Ascending aorta (tissue), 2 donors: ENCODE results near the gene ZNF385B. TPM values are rescaled to one million over a fixed set of nuclear protein-coding genes. Genes with fewer than 3 reads are reported as not detected.

ENCODE experiments used
- DNase-seq, 2 donors: peaks; one replicate each; pipeline ENCODE4 v3.0.0-alpha.2; 2019; ENCODE audit warnings: low spot score in 2 of 2
- H3K27ac ChIP-seq, 2 donors: fragments of 200-600 bp; sonication (generic); one replicate each; pipeline ENCODE4 v1.5.1; 2016 to 2017; ENCODE audit warnings: mild to moderate bottlenecking in 1 of 2
- H3K27me3 ChIP-seq: fragments of 200-600 bp; sonication (generic); one replicate; pipeline ENCODE4 v1.5.1; 2017
- H3K36me3 ChIP-seq, 2 donors: fragments of 200-600 bp; sonication (generic); one replicate each; pipeline ENCODE4 v1.5.1; 2016
- H3K4me1 ChIP-seq, 2 donors: fragments of 200-600 bp; sonication (generic); one replicate each; pipeline ENCODE4 v1.5.1; 2016 to 2017; ENCODE audit warnings: mild to moderate bottlenecking in 1 of 2
- H3K4me3 ChIP-seq, 2 donors: fragments of 200-600 bp; sonication (generic); one replicate each; pipeline ENCODE4 v1.5.1; 2016 to 2017; ENCODE audit warnings: mild to moderate bottlenecking in 1 of 2
- H3K9me3 ChIP-seq, 2 donors: fragments of 200-600 bp; sonication (generic); one replicate each; pipeline ENCODE4 v1.5.1; 2016
- intact Hi-C: fragments of 100-400 bp; cut with DNase I; formaldehyde crosslinking; loops from one replicate; pipeline ENCODE4 v1.15.1; 2023
- total RNA-seq: library from RNA; depleted of rRNA; stranded (reverse); fragments of >200 nt; gene quantifications from one replicate; pipeline ENCODE4 v1.1.0, GENCODE V29; 2016
- TF ChIP-seq, protein P1 (sequence below), 3 experiments: fragments of 200-600 bp in 2 of 3; fragments of 450-650 bp in 1 of 3; sonication (generic) in 2 of 3; IDR thresholded peaks; one replicate each; pipeline ENCODE4 v1.5.1; 2016 to 2019; ENCODE audit warnings: antibody characterized with exemption in 3 of 3, mild to moderate bottlenecking in 1 of 3, moderate library complexity in 1 of 3

Gene ZNF385B
- total RNA-seq, 1 donor from 2014 or later, result 0.21 TPM

DNA sequence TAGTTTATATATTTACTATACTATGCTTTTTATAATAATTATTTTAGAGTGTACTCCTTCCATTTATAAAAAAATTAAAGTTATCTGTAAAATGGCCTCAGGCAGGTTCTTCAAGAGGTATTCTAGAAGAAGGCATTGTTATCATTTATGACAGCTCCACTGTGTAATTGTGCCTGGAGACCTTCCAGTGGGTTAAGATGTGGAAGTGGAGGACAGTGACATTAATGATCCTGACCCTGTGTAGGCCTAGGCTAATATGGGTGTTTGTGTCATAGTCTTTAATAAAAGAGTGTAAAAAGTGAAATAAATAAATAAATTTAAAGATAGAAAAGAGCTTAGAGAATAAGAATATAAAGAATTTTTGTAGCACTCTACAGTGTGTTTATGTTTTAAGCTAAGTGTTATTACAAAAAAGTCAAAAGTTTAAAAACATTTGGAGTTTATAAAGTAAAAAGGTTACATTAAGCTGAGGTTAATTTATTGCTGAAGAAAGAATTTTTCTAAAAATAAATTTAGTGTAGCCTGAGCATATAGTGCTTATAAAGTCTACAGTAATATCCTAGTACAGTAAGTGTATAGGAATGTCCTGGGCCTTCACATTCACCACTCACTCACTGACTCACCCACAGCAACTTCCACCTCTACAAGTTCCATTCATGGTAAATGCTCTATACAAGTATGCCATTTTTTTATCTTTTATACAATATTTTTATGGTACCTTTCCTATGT, 406.8 kb downstream of the ZNF385B start:
- Histone ChIP-seq H3K9me3 (no peaks in the 10 kb centered on the region), H3K27ac (no peak overlapping the region), H3K36me3 (no peaks in the 10 kb centered on the region), H3K4me1 (no peaks in the 10 kb centered on the region), H3K4me3 (no peak overlapping the region), H3K27me3 (no peaks in the 10 kb centered on the region)
- TF ChIP-seq, protein P1, sequence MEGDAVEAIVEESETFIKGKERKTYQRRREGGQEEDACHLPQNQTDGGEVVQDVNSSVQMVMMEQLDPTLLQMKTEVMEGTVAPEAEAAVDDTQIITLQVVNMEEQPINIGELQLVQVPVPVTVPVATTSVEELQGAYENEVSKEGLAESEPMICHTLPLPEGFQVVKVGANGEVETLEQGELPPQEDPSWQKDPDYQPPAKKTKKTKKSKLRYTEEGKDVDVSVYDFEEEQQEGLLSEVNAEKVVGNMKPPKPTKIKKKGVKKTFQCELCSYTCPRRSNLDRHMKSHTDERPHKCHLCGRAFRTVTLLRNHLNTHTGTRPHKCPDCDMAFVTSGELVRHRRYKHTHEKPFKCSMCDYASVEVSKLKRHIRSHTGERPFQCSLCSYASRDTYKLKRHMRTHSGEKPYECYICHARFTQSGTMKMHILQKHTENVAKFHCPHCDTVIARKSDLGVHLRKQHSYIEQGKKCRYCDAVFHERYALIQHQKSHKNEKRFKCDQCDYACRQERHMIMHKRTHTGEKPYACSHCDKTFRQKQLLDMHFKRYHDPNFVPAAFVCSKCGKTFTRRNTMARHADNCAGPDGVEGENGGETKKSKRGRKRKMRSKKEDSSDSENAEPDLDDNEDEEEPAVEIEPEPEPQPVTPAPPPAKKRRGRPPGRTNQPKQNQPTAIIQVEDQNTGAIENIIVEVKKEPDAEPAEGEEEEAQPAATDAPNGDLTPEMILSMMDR (IDR thresholded peaks at IDR 0.05), result no peak
- intact Hi-C loops, result no loop called here
- no peak for DNase-seq

DNA sequence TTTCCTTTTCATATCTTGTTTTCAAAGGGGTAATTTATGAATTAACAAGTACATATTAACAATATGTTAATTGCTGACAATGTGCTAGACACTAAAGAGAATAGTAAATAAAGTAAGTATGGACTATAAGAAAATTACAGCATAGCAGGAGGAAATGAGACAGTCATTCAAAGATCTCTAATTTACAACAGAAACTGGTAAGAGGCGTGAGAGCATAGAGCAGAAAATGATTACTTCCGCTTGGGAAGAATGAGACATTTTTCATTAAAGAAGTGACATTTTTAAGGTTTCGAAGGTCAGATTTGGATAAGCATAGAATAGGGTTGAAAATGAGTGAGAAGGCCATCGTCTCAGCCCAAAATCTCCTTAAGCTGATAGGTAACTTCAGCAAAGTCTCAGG, 412.4 kb downstream of the ZNF385B start:
- Histone ChIP-seq H3K27ac (no peak overlapping the region), H3K9me3 (no peaks in the 10 kb centered on the region), H3K27me3 (no peaks in the 10 kb centered on the region), H3K4me1 (no peaks in the 10 kb centered on the region), H3K4me3 (no peak overlapping the region), H3K36me3 (no peaks in the 10 kb centered on the region)
- DNase-seq, result no peak
- intact Hi-C loops, result no loop called here
- TF ChIP-seq, protein P1 (IDR thresholded peaks at IDR 0.05), result no peak

DNA sequence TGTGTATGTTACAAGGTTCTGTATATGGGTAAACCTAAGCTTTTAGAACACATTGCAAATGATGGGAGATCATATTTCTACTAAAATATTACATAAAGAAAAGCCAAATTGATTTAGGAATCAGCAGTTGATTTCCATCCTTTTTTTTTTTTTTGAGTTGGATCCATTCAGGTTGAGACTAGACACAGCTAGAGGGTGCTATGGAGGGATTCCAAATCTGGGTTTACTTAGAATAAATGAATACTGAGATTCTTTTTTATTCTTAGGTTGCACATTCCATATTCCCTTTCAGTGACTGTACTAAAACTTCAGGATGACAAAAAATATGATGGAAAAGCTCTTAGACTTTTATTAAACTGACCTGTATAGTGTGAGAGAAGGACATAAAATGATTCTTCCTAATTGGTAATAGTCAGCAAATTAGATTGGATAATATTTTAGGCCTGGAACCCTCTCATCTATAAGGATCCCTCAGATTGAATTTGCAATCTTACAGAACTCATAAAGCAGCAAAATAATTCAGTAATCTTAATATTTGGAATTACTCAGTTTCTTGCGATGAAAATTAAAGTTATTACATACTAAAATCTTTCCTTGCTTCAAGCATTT, 413.5 kb downstream of the ZNF385B start:
- no peak for DNase-seq
- Histone ChIP-seq H3K36me3 (no peaks in the 10 kb centered on the region), H3K4me1 (no peaks in the 10 kb centered on the region), H3K4me3 (no peak overlapping the region), H3K27ac (no peak overlapping the region), H3K9me3 (no peaks in the 10 kb centered on the region), H3K27me3 (no peaks in the 10 kb centered on the region)
- TF ChIP-seq, protein P1 (IDR thresholded peaks at IDR 0.05), result no peak
- intact Hi-C loops, result no loop called here

DNA sequence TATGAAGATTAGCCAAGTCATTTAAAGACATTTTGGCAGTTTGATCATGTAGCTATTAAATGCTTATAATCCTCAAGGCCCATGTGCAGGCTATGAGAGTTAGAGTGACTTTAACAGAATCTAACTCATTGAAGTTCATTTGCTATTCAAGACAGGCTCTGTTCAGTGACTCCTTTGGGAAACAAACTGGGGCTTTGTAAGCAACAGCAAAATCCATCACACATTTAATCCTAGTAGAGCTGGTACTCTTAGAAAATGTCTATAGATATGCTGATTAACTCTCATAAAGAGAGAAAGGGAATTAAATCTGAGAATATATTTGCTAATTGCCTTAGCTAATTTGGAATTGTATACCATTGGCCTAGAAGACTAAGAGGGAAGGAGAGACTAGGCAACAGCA, 414.0 kb downstream of the ZNF385B start:
- TF ChIP-seq, protein P1 (IDR thresholded peaks at IDR 0.05), result no peak
- intact Hi-C loops, result no loop called here

DNA sequence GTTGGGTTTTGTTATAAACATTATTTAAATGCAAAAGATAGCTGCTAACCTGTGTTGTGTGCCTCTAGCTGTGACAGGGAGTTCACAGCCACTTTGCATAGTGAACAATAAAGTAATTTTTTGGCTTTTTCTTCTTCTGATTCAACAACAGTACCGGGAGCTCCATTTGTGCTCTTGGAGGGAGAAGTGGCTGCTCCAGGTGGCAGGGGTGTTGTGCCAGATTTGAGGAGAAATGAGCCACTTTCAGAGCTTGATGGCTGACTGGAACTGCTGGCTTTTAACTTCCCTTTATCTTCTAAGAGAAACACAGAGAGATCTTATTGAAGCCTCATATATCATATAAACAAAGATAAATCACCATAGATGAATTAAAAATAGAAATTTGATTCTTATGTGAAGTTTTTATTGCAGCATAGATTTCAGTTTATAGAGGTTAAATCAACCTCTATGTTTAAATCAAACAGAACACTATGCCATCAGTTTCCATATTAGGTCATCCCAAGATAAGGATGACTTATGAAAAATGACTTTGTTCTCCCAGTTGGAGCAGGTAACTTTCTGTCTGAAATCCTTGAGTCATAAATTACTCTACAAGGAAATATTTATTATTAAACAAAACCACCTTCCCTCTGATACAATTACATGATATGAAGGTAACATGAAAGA, 414.8 kb downstream of the ZNF385B start:
- DNase-seq, result no peak
- Histone ChIP-seq H3K36me3 (no peaks in the 10 kb centered on the region), H3K27ac (no peak overlapping the region), H3K9me3 (no peaks in the 10 kb centered on the region), H3K4me1 (no peaks in the 10 kb centered on the region), H3K4me3 (no peak overlapping the region), H3K27me3 (no peaks in the 10 kb centered on the region)
- intact Hi-C loops, result no loop called here
- TF ChIP-seq, protein P1 (IDR thresholded peaks at IDR 0.05), result no peak

More for the DNA sequence above, 414.0 kb downstream of the ZNF385B start:
- Histone ChIP-seq H3K27ac (no peak overlapping the region), H3K4me3 (no peak overlapping the region), H3K36me3 (no peaks in the 10 kb centered on the region), H3K9me3 (no peaks in the 10 kb centered on the region), H3K27me3 (no peaks in the 10 kb centered on the region), H3K4me1 (no peaks in the 10 kb centered on the region)
- DNase-seq, result no peak
